Measurements from ENCODE around the gene ZBED5. TPM values are rescaled to one million over a fixed set of nuclear protein-coding genes. Genes with fewer than 3 reads are reported as not detected.

The ZBED5 gene
- total and polyA plus RNA-seq, 11 donors: 22.5 to 49.1 (median 37.8) TPM

DNA sequence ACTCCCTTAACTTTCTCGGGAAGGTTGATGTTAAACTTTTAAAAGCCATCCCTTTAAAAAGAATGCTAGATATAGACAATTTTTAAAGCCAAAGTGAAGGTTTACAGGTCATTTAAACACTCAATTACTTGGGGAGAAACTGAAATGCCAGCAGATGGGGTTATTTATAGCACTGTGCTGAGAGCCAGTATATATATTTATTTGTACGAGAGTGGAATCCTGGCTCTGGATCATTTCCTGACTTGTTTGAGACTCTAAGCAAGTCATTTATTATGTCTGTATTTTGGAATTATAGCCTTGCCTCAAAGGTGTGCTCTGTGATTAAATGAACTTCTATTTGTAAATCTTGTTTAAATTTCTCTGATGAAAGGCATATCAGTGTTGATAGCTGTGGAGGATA lies 6.8 kb upstream of the ZBED5 start:
- intact Hi-C loops (cut with DNase I): loop anchor here in 3 of 10 donors (5.0 kb wide), 2 partner anchors 33 to 38 kb away; no protein-coding TSS in a partner anchor
- H3K4me1 ChIP-seq: peaks cover 0 to 60% (median 17%) of the 10 kb centered on the region in 12 donors
- H3K27ac ChIP-seq: peak overlapping the region in 11 of 12 donors; percentile 22 to 98 (median 66)
- no peaks in the 10 kb centered on the region for H3K27me3 ChIP-seq
- peak overlapping the region in 4 of 12 donors; percentile 2 to 22 (median 14) for H3K4me3 ChIP-seq
- TF ChIP-seq, protein P1, sequence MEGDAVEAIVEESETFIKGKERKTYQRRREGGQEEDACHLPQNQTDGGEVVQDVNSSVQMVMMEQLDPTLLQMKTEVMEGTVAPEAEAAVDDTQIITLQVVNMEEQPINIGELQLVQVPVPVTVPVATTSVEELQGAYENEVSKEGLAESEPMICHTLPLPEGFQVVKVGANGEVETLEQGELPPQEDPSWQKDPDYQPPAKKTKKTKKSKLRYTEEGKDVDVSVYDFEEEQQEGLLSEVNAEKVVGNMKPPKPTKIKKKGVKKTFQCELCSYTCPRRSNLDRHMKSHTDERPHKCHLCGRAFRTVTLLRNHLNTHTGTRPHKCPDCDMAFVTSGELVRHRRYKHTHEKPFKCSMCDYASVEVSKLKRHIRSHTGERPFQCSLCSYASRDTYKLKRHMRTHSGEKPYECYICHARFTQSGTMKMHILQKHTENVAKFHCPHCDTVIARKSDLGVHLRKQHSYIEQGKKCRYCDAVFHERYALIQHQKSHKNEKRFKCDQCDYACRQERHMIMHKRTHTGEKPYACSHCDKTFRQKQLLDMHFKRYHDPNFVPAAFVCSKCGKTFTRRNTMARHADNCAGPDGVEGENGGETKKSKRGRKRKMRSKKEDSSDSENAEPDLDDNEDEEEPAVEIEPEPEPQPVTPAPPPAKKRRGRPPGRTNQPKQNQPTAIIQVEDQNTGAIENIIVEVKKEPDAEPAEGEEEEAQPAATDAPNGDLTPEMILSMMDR (IDR thresholded peaks at IDR 0.05): no peak
- TF ChIP-seq POLR2A (IDR thresholded peaks at IDR 0.05): no peak
- DNase-seq (no peak), ATAC-seq (peak in 3 of 4 donors; percentile 57 to 63 (median 62))
- peaks cover 0 to 4% (median 0%) of the 10 kb centered on the region in 12 donors for H3K9me3 ChIP-seq
- H3K36me3 ChIP-seq: no peaks in the 10 kb centered on the region
- WGBS, 4 donors: 16 to 31% (median 25%) methylated on average over 2 of the region's 2 CpGs

DNA sequence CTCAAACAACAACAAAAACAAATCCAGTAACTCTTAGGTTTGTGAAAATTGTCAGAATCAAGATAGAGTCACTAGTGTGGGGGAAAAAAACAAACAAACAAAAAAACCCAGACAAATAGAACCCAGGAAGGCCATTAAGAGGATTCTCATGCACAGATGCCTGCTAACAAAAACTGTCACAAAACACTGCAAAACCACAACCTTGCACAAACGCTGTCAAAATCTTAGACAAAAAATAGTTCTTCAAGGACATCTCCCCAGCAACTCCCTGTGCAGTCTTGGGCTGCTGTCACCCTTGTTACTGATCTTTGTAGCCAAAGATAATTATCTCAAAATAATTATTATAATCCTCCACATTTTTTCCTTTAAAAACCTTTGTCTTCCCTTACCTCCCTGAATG lies 4.6 kb upstream of the ZBED5 start:
- no peak for ATAC-seq
- intact Hi-C loops (cut with DNase I): loop anchor here in 3 of 10 donors (5.0 kb wide), 2 partner anchors 35 to 40 kb away; no protein-coding TSS in a partner anchor
- H3K36me3 ChIP-seq: no peaks in the 10 kb centered on the region
- no peaks in the 10 kb centered on the region for H3K27me3 ChIP-seq
- H3K4me3 ChIP-seq: no peak overlapping the region
- H3K4me1 ChIP-seq: peaks cover 0 to 57% (median 21%) of the 10 kb centered on the region in 12 donors
- no peak for DNase-seq
- TF ChIP-seq, protein P1 (IDR thresholded peaks at IDR 0.05): no peak
- TF ChIP-seq POLR2A (IDR thresholded peaks at IDR 0.05): no peak
- WGBS, 4 donors: 58 to 70% (median 65%) methylated on average over 1 of the region's 1 CpG
- H3K27ac ChIP-seq: peak overlapping the region in 3 of 12 donors; percentile 7 to 98 (median 69)
- peaks cover 0 to 4% (median 0%) of the 10 kb centered on the region in 12 donors for H3K9me3 ChIP-seq

DNA sequence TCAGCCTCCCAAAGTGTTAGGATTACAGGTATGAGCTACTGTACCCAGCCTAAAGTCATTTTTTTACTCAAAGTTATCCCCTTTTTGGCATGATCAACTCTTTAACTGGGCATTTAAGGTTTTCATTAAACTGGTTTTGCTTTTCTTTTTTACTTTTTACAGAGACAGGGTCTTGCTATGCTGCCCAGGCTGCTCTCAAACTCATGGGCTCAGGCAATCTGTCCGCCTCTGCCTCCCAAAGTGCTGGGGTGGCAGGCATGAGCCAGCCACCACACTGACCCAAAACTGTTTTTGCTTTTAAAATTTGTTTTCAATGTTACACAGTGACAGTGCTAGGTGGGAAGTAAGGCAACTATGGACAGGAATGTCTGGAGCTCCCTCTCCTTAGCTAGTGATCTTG lies 3.9 kb upstream of the ZBED5 start:
- 96 to 100% (median 98%) methylated on average over 1 of the region's 1 CpG for WGBS, 4 donors
- peaks cover 0 to 51% (median 18%) of the 10 kb centered on the region in 12 donors for H3K4me1 ChIP-seq
- DNase-seq (no peak), ATAC-seq (no peak)
- H3K4me3 ChIP-seq: no peak overlapping the region
- H3K9me3 ChIP-seq: peaks cover 0 to 4% (median 0%) of the 10 kb centered on the region in 12 donors
- no peaks in the 10 kb centered on the region for H3K27me3 ChIP-seq
- H3K36me3 ChIP-seq: no peaks in the 10 kb centered on the region
- no peak for TF ChIP-seq POLR2A (IDR thresholded peaks at IDR 0.05)
- TF ChIP-seq, protein P1 (IDR thresholded peaks at IDR 0.05): no peak
- peak overlapping the region in 1 of 12 donors; percentile 98 for H3K27ac ChIP-seq
- intact Hi-C loops (cut with DNase I): loop anchor here in 3 of 10 donors (5.0 kb wide), 2 partner anchors 36 to 41 kb away; no protein-coding TSS in a partner anchor

DNA sequence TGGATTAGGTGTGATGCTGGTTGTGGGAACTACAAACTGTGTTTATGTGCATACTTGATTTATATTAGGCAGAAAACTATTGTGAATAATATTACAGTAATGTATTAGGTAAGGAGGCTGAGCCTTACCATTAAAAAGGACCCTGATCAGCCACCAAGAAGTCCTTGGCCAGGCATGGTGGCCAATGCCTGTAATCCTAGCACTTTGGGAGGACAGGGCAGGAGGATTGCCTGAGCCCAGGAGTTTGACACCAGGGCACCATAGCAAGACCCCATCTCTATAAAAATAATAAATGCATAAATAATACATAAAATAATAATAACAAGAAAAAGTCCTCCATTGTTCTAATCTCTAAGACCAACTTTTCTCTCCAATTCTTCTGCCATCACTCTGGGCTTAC lies 3.2 kb upstream of the ZBED5 start:
- Histone ChIP-seq H3K4me3 (no peak overlapping the region), H3K9me3 (no peaks in the 10 kb centered on the region), H3K4me1 (peaks cover 0 to 57% (median 24%) of the 10 kb centered on the region in 12 donors), H3K36me3 (peaks cover 0 to 1% (median 0%) of the 10 kb centered on the region in 9 donors), H3K27me3 (no peaks in the 10 kb centered on the region), H3K27ac (peak overlapping the region in 6 of 12 donors; percentile 5 to 98 (median 95))
- TF ChIP-seq POLR2A (IDR thresholded peaks at IDR 0.05): no peak
- TF ChIP-seq, protein P1 (IDR thresholded peaks at IDR 0.05): no peak
- intact Hi-C loops (cut with DNase I): loop anchor here in 3 of 10 donors (5.0 kb wide), 2 partner anchors 36 to 41 kb away; no protein-coding TSS in a partner anchor
- no peak for ATAC-seq
- DNase-seq: no peak

All from heart left ventricle (tissue), 16 donors.